GM21390 (cell line): ENCODE measurements around the gene CDC42EP4.

Source experiments
- ATAC-seq: cut with Tn5 transposase; IDR thresholded peaks from one replicate; pipeline ENCODE4 v1.9.1; 2021; ENCODE audit not compliant: unreplicated experiment

The CDC42EP4 gene

GRCh38 chr17:73311781-73312641 lies at the start of gene CDC42EP4:
CDC42EP4 (minus strand) TSS chr17:73312001; CDS start chr17:73286500, 25,501 bp downstream.
- peak; percentile 87 for ATAC-seq

- no peak for ATAC-seq
Observed at GRCh38 chr17:73360961-73361761, 49.4 kb upstream of the CDC42EP4 start.

- no peak for ATAC-seq
Observed at GRCh38 chr17:73359987-73360410, 48.2 kb upstream of the CDC42EP4 start.

GRCh38 chr17:73359352-73359751 lies 47.6 kb upstream of the CDC42EP4 start:
- ATAC-seq: no peak

- no peak for ATAC-seq
Observed at GRCh38 chr17:73358668-73359067, 46.9 kb upstream of the CDC42EP4 start.

GRCh38 chr17:73357981-73358380 lies 46.2 kb upstream of the CDC42EP4 start:
- ATAC-seq: no peak

- no peak for ATAC-seq
Observed at GRCh38 chr17:73357318-73357717, 45.5 kb upstream of the CDC42EP4 start.

GRCh38 chr17:73356561-73357170 lies 44.9 kb upstream of the CDC42EP4 start:
- ATAC-seq: no peak

- no peak for ATAC-seq
Observed at GRCh38 chr17:73354423-73355284, 42.9 kb upstream of the CDC42EP4 start.

GRCh38 chr17:73352261-73352660 lies 40.5 kb upstream of the CDC42EP4 start:
- ATAC-seq: no peak

GRCh38 chr17:73351764-73352163 lies 40.0 kb upstream of the CDC42EP4 start:
- ATAC-seq: no peak

GRCh38 chr17:73350864-73351263 lies 39.1 kb upstream of the CDC42EP4 start:
- no peak for ATAC-seq

- no peak for ATAC-seq
Observed at GRCh38 chr17:73349647-73350046, 37.8 kb upstream of the CDC42EP4 start.

- ATAC-seq: no peak
Observed at GRCh38 chr17:73349138-73349537, 37.3 kb upstream of the CDC42EP4 start.

- ATAC-seq: no peak
Observed at GRCh38 chr17:73348829-73349095, 37.0 kb upstream of the CDC42EP4 start.

GRCh38 chr17:73348018-73348828 lies 36.4 kb upstream of the CDC42EP4 start:
- no peak for ATAC-seq

- no peak for ATAC-seq
Observed at GRCh38 chr17:73347351-73347750, 35.5 kb upstream of the CDC42EP4 start.

GRCh38 chr17:73346501-73347162 lies 34.8 kb upstream of the CDC42EP4 start:
- ATAC-seq: no peak

GRCh38 chr17:73343739-73344454 lies 32.1 kb upstream of the CDC42EP4 start:
- ATAC-seq: no peak
